M059J (cell line): ENCODE results near the gene PDZK1IP1. TPM values are rescaled to one million over a fixed set of nuclear protein-coding genes. Genes with fewer than 3 reads are reported as not detected.

Experiments
- DNase-seq: peaks from one replicate; pipeline ENCODE4 v3.0.0-alpha.2; 2012; ENCODE audit warnings: low read depth
- total RNA-seq: library from RNA; depleted of rRNA; stranded (reverse); fragments of >200 nt; shearing (Covaris generic); gene quantifications from 2 replicates; pipeline ENCODE4 v1.2.3, GENCODE V29; 2014; rRNA removed

The PDZK1IP1 gene
- 0.49 and 0.81 TPM in 2 replicates for total RNA-seq

DNA sequence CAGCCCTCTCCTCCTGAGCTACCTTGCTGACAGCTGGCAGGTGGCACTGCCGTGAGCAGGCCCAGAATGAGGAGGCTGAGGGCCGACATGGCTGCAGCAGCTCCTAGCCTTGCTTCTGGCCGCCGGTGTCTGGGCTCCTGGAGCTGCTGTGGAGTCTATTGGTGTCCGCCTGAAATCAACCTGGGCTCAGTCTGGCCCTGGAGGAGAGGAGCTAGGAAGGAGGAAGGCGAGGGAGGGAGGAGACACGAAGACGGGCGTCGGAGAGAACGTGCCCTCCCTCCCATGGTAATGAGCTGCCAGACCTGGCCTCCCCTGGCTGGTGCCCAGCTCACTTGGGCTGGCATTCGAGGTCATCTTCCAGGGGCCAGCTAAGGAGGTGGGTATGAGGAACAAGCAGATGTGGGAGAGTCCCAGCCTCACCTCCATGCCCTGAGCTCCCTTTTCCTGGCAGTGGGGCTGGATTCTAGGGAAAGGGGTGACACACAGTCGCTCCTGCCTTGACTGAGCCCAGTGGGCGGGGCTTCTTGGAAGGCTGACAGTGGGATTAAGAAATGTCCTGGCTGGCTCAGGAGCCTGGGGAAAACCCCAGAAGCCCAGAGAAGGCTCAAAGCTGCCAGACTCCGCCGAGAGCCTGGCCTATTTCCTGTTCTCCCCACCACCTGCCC, at the start of gene PDZK1IP1:
PDZK1IP1 (minus strand) TSS at position 193 of the 665 bp plus-strand sequence; CDS start at position 89, 104 bp downstream.
- peak; percentile 80 for DNase-seq

- no peak for DNase-seq
These were observed 49.2 kb upstream of the PDZK1IP1 start for GRCh38 chr1:47238935-47239592.

GRCh38 chr1:47235806-47236205, 46.0 kb upstream of the PDZK1IP1 start:
- no peak for DNase-seq

GRCh38 chr1:47235241-47235681, 45.4 kb upstream of the PDZK1IP1 start:
- DNase-seq = no peak

GRCh38 chr1:47233186-47233585, 43.4 kb upstream of the PDZK1IP1 start:
- DNase-seq = no peak

DNA sequence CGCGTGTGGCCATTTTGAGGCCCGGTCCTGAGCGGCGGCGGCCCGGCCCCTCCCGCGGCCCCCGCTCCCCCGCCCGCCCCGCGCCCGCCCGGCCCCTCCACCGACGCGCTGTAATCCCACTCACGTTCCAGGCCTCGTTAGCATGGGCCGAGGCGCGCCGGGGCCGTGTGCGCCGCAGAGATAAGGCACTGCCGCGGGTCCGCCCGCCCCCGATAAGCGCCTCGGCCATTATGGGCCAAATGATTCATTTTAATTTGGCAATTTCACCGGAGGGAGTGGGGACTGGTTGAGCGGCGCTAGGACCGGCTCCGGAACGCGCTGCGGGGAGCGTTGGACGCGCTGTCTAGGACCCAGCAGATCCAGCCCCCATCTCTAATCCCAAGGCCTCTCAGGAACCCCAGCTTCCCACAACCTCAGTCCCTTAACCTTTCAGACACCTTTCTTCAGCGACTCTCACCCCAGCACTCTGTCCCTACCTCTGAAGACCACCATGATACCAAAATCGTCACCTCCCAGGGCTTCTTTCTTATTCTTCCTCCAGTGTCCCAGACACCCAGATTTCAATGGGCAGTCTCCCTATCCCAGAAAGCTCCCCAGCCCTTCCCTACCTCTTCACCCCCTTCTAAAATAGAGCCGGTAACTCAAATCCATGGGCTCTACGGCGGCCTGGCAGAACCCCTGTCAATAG, 42.5 kb upstream of the PDZK1IP1 start, which contains the start of gene TAL1:
TAL1 (minus strand) TSS at position 39 of the 688 bp plus-strand sequence. CDS start 6,337 bp downstream, outside the sequence.
- no peak for DNase-seq

DNA sequence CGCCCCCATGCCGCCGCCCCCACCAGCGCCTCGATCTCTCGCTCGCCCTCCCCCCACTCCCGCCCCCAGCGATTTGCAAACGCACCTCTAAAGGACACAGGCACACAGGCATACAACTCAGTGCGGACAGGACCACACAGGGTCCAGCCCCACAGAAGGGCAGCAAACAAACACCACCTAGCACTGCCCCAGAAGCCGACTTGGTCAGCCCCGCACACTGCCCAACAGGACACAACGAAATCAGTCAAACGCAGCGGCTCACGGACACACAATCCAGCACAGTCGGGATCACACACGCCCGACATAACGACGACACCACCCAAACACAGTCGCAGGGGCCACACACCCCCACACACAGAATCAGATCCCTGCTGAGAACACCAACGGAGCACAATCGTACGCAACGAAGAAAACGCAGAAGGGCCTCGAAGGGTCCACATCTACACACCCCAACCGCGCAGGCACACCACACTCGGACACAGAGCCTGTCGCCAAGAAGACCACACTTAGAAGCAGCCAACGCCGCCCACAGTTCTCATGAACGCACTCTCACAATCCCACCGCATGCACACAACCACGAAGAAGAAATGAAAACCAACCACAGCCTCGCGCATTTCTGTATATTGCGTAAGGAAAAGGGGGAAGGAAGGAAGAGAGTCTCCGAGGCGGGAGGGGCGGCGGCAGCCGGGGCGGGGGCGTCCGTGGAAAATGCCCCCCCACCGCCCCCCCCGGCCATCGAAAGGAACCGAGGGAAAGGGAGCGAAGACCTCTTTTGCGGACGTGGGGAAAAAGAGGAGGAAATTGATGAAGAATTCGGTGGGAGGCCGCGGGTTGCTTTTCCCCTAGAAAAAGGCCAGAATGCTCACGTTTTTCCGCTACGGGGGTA, 41.7 kb upstream of the PDZK1IP1 start:
- peak; percentile 41 for DNase-seq

DNA sequence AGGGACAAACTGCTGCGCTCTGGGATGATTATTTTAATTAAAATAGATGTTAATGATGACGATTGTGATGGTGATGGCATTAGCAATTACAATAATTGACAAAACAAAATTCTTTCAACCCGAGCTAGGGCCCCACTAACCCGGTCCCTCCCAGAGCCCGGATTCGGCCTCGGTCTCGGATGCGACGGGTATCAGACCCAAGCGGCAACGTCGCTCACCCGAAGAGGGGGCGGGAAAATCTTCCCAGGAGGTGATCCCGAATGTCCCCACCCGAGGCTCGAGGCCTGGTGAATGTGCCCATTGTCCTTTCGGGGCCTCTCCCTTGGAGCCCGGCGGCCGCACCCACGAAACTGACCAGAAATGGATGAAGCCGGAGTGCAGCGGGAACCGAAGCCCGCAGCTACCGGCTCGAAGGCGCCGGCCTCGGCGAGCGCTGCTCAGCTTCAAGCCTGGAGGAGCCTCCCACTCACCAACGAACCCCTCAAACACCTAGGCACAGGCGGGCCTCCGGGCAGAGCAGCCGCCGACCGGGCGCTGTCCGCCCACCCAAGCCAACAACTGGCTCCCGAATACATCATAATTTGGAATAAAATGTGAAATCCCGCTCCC, 41.0 kb upstream of the PDZK1IP1 start:
- DNase-seq = no peak

DNA sequence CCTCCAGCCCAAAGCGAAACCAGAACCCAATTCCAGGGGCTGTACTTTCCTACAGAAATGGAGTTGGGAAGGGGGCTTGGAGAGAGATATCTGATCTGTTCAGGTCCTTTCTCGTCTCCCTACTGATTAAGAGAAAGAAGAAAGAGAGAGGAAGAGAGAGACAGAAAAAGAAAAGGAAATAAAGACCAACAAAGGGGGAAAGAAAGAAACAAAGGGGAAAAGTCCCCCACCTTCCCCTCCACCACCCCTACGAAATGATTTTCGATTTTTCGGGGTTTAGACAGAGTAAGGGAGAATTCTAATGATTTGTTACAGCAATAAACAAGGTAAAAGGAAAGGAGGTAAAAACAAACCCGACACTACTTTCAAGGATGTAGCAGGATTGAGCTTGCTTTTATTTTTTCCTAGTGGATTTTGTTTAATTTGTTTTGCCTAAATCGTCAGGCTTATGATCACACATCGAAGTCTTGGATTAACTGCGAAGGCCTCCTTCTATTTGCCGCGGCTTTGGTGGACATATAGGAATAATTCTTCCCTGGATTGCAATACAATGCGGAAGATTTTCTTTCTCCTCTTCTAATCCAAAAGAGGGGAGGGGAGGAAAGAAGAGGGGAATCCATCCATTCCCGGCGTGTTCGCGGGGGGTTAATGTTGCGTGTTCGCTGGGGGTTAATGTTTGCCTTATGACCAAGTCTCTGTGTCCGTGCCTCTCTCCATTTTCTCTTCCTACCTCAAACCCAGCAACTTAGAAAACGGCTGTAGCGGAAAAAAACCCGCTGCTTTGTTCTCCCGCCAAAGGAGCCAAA, 40.3 kb upstream of the PDZK1IP1 start:
- no peak for DNase-seq

- no peak for DNase-seq
These were observed 39.4 kb upstream of the PDZK1IP1 start for GRCh38 chr1:47229031-47229885.

GRCh38 chr1:47228644-47229030, 38.8 kb upstream of the PDZK1IP1 start:
- no peak for DNase-seq

- DNase-seq = no peak
These were observed 37.8 kb upstream of the PDZK1IP1 start for GRCh38 chr1:47227341-47228232.

DNA sequence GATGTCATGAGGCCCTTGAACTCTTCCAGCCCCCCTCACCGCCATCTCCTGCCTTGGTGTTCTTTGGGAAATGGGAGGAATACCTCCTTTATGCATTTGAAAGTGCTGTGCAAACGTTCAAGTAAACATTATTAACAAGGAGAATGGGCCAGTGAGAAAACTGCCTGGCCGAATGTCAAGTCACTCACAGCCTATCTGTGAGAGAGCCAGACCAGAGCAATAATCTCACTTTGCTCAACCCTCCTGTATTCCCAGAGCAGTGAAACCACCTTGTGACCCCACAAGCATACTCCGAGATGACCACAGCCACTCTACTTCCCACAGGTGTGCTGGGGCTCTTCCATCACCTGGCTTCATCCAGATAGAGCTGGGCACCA, 37.0 kb upstream of the PDZK1IP1 start:
- no peak for DNase-seq

DNA sequence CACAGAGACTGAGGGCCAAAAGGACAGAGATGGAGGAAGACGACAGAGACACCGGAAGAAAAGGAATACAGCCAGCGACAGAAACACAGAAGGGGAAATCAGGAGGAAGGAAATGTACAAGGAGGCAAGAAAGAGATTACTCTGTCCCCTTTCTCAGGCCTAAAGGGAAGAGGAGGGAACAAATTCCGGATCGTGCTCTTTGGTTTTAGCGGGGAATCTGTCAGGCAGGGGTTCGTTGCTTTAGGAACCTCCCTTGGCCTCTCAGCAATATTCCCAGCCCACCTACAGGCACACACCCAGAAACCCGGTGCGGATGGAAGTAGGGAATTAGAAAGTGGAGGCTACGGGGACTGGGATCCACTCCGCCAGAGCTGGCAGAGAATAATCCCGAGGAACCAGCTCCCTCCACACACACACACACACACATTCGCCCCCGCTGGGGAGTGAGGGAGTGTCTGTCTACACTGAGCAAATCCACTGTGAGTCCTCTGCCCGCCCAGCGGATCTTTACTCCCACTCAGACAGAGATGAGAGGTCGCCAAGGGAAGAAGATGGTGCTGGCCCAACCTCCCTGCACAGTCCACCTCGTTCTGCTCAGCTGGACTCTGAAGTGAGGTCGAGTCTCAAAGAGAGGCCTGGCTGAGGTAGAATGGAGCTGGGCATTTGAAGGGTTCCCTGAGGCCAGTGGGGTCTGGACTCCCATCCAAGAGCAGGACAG, 36.4 kb upstream of the PDZK1IP1 start:
- no peak for DNase-seq

DNA sequence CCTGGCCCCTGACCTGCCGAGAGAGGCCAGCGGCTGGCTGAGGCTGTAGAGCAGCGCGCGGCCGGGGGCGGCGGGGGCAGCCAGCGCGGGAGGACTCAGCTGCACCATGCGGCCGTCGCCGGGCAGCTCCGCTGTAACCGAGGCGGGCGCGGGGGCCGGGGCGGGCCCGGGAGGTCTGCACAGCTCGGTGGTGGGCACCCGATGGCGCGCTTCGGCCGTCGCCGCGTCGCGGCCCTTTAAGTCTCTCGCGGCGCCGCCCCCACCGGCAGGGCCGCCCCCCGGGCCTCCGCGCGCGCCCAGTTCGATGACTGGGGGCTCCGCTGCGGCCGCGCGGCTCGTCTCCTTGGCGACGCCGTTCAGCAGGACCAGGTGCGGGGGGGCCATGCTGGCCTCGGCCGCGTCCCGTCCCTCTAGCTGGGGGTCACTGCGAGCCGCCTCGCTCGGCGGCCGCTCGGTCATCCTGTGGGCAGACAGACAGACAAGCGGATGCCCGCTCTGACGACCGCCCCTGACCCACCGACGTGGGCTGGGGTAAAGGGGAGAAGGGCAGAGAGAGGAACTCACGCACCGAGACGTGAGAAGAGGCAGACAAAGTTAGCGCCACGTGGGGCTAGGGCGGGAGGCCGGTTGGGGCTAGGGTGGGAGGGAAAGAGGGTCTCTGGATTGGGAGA, 35.7 kb upstream of the PDZK1IP1 start:
- no peak for DNase-seq

DNA sequence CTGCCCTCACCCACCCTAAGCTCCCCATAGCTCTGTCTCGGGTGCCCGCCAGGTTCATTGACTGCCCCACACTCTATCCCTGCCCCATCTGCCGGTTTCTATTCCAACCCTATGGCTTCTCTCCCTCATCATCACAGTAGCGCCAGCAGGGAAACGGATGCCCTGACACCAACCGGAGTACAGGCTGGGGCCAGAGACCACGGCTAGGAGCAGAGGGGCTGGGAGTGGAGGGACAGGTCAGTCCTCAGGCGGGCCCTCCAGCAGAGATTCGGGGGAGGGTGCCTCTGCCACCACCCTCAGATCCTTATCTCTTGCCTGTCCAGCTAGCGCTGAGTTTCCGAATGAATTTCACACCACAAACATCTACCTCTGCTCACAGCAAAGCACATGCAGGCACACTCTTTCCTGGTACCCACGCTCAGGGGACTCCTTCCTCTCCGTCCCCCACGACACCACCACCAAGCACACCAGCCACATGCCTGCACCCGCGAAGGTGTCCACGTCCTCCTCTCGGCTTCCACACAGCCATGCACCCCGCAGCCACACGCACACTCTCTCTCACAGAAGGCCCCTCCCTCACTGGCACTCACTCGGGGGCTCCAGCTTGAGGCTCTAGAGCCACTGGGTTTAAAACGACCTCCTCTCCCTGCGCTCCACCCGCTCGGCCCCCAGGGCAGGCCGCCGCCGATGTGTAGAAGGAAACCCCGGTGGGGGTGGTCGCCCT, 35.0 kb upstream of the PDZK1IP1 start:
- DNase-seq = no peak
